HEK293 (cell line): ENCODE results near the gene SMYD1.
A peak's percentile ranks its signal among the peaks of the same experiment; 100 is the strongest.

Experiments used
- CTCF ChIA-PET: fragments of 350-600 bp; formaldehyde crosslinking; extraction: SDS; loops from one replicate; lab custom pipeline; 2021; ENCODE audit warnings: antibody characterized with exemption; lab: Yijun Ruan, JAX
- POLR2A ChIA-PET: fragments of 300-600 bp; formaldehyde crosslinking; extraction: SDS; loops from one replicate; lab custom pipeline; 2020; ENCODE audit warnings: antibody characterized with exemption, inconsistent platforms; lab: Yijun Ruan, JAX
- H3K27ac ChIP-seq: fragments of 200-500 bp; sonication (Bioruptor generic); 2 replicates; pipeline ENCODE4 v1.5.1; 2014; ENCODE audit warnings: low read depth, low read length, control low read depth, inconsistent platforms; ENCODE audit errors: extremely low read depth
- H3K36me3 ChIP-seq, 2 experiments: fragments of 200-500 bp in 1 of 2; sonication (Bioruptor generic) in 1 of 2; 1 replicate in 1 of 2; 2 replicates in 1 of 2; pipeline ENCODE4 v1.5.1; 2014 to 2017; ENCODE audit warnings: inconsistent platforms in 2 of 2, low read length in 2 of 2; ENCODE audit not compliant: control insufficient read depth in 2 of 2, insufficient read depth in 1 of 2
- H3K4me1 ChIP-seq: fragments of 200-500 bp; sonication (Bioruptor generic); 2 replicates; pipeline ENCODE4 v1.5.1; 2014; ENCODE audit warnings: mild to moderate bottlenecking, low read length, inconsistent platforms; ENCODE audit not compliant: control insufficient read depth, insufficient read depth
- H3K4me3 ChIP-seq: 2 replicates; pipeline ENCODE4 v1.5.1; 2011; ENCODE audit warnings: low read depth, mild to moderate bottlenecking, control low read depth, low read length, moderate library complexity
- H3K9me3 ChIP-seq: fragments of 200-500 bp; sonication (Bioruptor generic); 2 replicates; pipeline ENCODE4 v1.5.1; 2014; ENCODE audit warnings: low read depth, low read length, inconsistent platforms; ENCODE audit not compliant: control insufficient read depth, insufficient read depth
- EGR2 ChIP-seq: fragments of 450-650 bp; formaldehyde crosslinking; IDR thresholded peaks from 2 replicates; pipeline ENCODE4 v1.5.1; 2016; ENCODE audit warnings: low read depth, missing biosample characterization, missing genetic modification characterization
- MZF1 ChIP-seq: fragments of 450-650 bp; formaldehyde crosslinking; IDR thresholded peaks from 2 replicates; pipeline ENCODE4 v1.5.1; 2017; ENCODE audit warnings: missing biosample characterization, missing genetic modification characterization, borderline replicate concordance
- ZFHX2 ChIP-seq: fragments of 450-650 bp; formaldehyde crosslinking; conservative IDR thresholded peaks from 2 replicates; pipeline ENCODE4 v1.5.1; 2016; ENCODE audit warnings: missing biosample characterization, missing genetic modification characterization
- ZNF10 ChIP-seq: fragments of 450-650 bp; formaldehyde crosslinking; IDR thresholded peaks from 2 replicates; pipeline ENCODE4 v1.5.1; 2017; ENCODE audit warnings: missing biosample characterization, missing genetic modification characterization
- ZNF112 ChIP-seq: fragments of 450-650 bp; formaldehyde crosslinking; IDR thresholded peaks from 2 replicates; pipeline ENCODE4 v1.5.0; 2017; ENCODE audit warnings: missing biosample characterization, missing genetic modification characterization
- ZNF202 ChIP-seq: fragments of 450-650 bp; formaldehyde crosslinking; IDR thresholded peaks from 2 replicates; pipeline ENCODE4 v1.5.1; 2016; ENCODE audit warnings: missing biosample characterization, missing genetic modification characterization, borderline replicate concordance
- ZNF211 ChIP-seq: fragments of 450-650 bp; formaldehyde crosslinking; IDR thresholded peaks from 2 replicates; pipeline ENCODE4 v1.5.1; 2016; ENCODE audit warnings: low read depth, missing biosample characterization, missing genetic modification characterization
- ZNF23 ChIP-seq: fragments of 450-650 bp; formaldehyde crosslinking; IDR thresholded peaks from 2 replicates; pipeline ENCODE4 v1.5.1; 2016; ENCODE audit warnings: missing biosample characterization, missing genetic modification characterization, borderline replicate concordance
- ZNF324 ChIP-seq: fragments of 450-650 bp; formaldehyde crosslinking; IDR thresholded peaks from 2 replicates; pipeline ENCODE4 v1.5.1; 2016; ENCODE audit warnings: missing biosample characterization, missing genetic modification characterization
- ZNF433 ChIP-seq: fragments of 450-650 bp; formaldehyde crosslinking; IDR thresholded peaks from 2 replicates; pipeline ENCODE4 v1.5.1; 2016; ENCODE audit warnings: missing biosample characterization, missing genetic modification characterization, low read depth
- ZNF544 ChIP-seq: fragments of 450-650 bp; formaldehyde crosslinking; IDR thresholded peaks from 2 replicates; pipeline ENCODE4 v1.5.0; 2017; ENCODE audit warnings: missing biosample characterization, missing genetic modification characterization
- TF ChIP-seq, protein P1 (sequence below): fragments of 450-650 bp; formaldehyde crosslinking; conservative IDR thresholded peaks from 2 replicates; pipeline ENCODE4 v1.5.1; 2016; ENCODE audit warnings: low read depth, missing biosample characterization, missing genetic modification characterization
- TF ChIP-seq, protein P2 (sequence below): fragments of 450-650 bp; formaldehyde crosslinking; IDR thresholded peaks from 2 replicates; pipeline ENCODE4 v1.5.1; 2016; ENCODE audit warnings: missing biosample characterization, missing genetic modification characterization

SMYD1 gene

GRCh38 chr2:88087763-88088162 is 20.1 kb downstream of the SMYD1 start:
- H3K27ac ChIP-seq: no peak overlapping the region
- CTCF ChIA-PET: no interaction called here
- H3K4me1 ChIP-seq: no peaks in the 10 kb centered on the region
- H3K9me3 ChIP-seq: no peaks in the 10 kb centered on the region
- no peak for TF ChIP-seq MZF1
- TF ChIP-seq ZNF202 (tag by site-specific recombination): no peak
- TF ChIP-seq ZNF23: no peak
- TF ChIP-seq, protein P1, sequence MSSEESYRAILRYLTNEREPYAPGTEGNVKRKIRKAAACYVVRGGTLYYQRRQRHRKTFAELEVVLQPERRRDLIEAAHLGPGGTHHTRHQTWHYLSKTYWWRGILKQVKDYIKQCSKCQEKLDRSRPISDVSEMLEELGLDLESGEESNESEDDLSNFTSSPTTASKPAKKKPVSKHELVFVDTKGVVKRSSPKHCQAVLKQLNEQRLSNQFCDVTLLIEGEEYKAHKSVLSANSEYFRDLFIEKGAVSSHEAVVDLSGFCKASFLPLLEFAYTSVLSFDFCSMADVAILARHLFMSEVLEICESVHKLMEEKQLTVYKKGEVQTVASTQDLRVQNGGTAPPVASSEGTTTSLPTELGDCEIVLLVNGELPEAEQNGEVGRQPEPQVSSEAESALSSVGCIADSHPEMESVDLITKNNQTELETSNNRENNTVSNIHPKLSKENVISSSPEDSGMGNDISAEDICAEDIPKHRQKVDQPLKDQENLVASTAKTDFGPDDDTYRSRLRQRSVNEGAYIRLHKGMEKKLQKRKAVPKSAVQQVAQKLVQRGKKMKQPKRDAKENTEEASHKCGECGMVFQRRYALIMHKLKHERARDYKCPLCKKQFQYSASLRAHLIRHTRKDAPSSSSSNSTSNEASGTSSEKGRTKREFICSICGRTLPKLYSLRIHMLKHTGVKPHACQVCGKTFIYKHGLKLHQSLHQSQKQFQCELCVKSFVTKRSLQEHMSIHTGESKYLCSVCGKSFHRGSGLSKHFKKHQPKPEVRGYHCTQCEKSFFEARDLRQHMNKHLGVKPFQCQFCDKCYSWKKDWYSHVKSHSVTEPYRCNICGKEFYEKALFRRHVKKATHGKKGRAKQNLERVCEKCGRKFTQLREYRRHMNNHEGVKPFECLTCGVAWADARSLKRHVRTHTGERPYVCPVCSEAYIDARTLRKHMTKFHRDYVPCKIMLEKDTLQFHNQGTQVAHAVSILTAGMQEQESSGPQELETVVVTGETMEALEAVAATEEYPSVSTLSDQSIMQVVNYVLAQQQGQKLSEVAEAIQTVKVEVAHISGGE: no peak
- no peak for TF ChIP-seq ZNF112
- TF ChIP-seq ZNF433 (tag by site-specific recombination): no peak
- TF ChIP-seq ZNF324: no peak
- no peak for TF ChIP-seq ZNF544 (tag by site-specific recombination)
- TF ChIP-seq ZNF211 (tag by site-specific recombination): no peak
- TF ChIP-seq, all 188 proteins: peak for 0
- Histone ChIP-seq H3K4me3 (no peak overlapping the region), H3K36me3 (no peaks in the 10 kb centered on the region)
- POLR2A ChIA-PET: no interaction called here

- Histone ChIP-seq H3K36me3 (no peaks in the 10 kb centered on the region), H3K9me3 (no peaks in the 10 kb centered on the region), H3K27ac (no peak overlapping the region), H3K4me3 (no peak overlapping the region), H3K4me1 (no peaks in the 10 kb centered on the region)
- CTCF ChIA-PET: interaction anchor here (1.6 kb wide), 1 partner anchor 28 kb away, joined by 9 read pairs; no protein-coding TSS in a partner anchor
- TF ChIP-seq ZNF202 (tag by site-specific recombination): no peak
- peak; percentile 96 for TF ChIP-seq ZNF10 (tag by site-specific recombination)
- POLR2A ChIA-PET: interaction anchor here (0.6 to 0.7 kb wide), 2 partner anchors 91 to 308 kb away, joined by 3 to 4 read pairs; no protein-coding TSS in a partner anchor
These were observed 21.4 kb downstream of the SMYD1 start for GRCh38 chr2:88088999-88089398.

DNA sequence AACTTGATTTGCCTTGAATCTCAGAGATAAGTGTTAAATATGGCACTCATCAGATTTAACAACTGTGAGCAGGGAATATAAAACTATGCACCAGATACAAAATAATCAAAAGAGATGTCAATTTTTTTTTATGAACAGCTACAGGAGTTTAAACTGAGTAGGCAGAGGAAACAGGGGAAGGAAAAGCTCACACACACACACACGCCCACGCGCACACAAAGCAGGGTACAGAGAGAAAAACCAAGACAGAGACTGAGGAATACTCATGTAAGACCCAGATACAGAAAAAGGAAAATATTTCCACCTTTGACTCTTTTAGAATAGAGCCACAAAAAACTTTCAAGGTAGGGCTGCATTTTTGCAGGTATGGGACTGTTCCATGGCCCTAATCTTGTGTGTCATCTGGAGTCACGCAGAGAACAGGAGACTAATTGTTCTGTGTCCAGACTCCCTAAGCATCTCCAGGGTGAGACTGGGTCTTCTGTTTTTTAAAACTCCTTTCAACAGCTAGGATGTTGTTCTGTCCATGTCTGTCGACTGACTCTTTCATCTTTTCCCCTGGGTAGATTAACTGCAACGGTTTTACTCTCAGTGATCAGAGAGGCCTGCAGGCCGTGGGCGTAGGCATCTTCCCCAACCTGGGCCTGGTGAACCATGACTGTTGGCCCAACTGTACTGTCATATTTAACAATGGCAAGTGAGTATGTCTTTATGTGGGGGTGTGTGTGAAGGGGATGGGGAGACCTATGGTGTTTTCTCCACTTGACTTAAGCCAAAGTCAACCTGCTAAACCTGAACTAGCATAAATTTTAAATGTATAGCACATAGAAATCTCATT is 23.0 kb downstream of the SMYD1 start:
- Histone ChIP-seq H3K4me3 (no peak overlapping the region), H3K27ac (no peak overlapping the region), H3K36me3 (no peaks in the 10 kb centered on the region), H3K9me3 (no peaks in the 10 kb centered on the region), H3K4me1 (no peaks in the 10 kb centered on the region)
- ChIA-PET CTCF (interaction anchor here (1.6 to 2.1 kb wide), 2 partner anchors 30 kb away, joined by 9 to 11 read pairs; no protein-coding TSS in a partner anchor), POLR2A (interaction anchor here (0.6 kb wide), 1 partner anchor 1522 kb away, joined by 4 read pairs; no protein-coding TSS in a partner anchor)
- TF ChIP-seq ZFHX2 (tag by site-specific recombination): peak; percentile 56; the same call in 1 of the 2 replicates
- TF ChIP-seq EGR2 (tag by site-specific recombination): peak; percentile 35; the same call in 1 of the 2 replicates
- TF ChIP-seq, protein P2, sequence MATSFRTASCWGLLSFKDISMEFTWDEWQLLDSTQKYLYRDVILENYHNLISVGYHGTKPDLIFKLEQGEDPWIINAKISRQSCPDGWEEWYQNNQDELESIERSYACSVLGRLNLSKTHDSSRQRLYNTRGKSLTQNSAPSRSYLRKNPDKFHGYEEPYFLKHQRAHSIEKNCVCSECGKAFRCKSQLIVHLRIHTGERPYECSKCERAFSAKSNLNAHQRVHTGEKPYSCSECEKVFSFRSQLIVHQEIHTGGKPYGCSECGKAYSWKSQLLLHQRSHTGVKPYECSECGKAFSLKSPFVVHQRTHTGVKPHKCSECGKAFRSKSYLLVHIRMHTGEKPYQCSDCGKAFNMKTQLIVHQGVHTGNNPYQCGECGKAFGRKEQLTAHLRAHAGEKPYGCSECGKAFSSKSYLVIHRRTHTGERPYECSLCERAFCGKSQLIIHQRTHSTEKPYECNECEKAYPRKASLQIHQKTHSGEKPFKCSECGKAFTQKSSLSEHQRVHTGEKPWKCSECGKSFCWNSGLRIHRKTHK (tag by site-specific recombination): no peak
